Activated T-cell treated with anti-CD3 and anti-CD28 coated beads, Interleukin-2, amount 50 U/mL, for 4 hours (primary cell): ENCODE results near the gene LMX1B. TPM values are rescaled to one million over a fixed set of nuclear protein-coding genes. Genes with fewer than 3 reads are reported as not detected.
A peak's percentile ranks its signal among the peaks of the same experiment; 100 is the strongest.

ENCODE experiments used
- ATAC-seq, 2 donors: fragments of 200-7000 bp; cut with Tn5 transposase; one replicate each; pipeline ENCODE4 v1.10.0; 2021
- DNase-seq: peaks from one replicate; pipeline ENCODE4 v3.0.0-alpha.2; 2020
- H3K27me3 Mint-ChIP-seq: one replicate; pipeline ENCODE4 v1.8.0; 2021; ENCODE audit warnings: low read depth, mixed read lengths
- H3K36me3 Mint-ChIP-seq: one replicate; pipeline ENCODE4 v1.8.0; 2022; ENCODE audit warnings: mixed read lengths; ENCODE audit not compliant: insufficient read depth
- H3K4me1 Mint-ChIP-seq: one replicate; pipeline ENCODE4 v1.8.0; 2021; ENCODE audit warnings: low read depth, mixed read lengths
- H3K4me3 Mint-ChIP-seq: one replicate; pipeline ENCODE4 v1.8.0; 2021; ENCODE audit warnings: mild to moderate bottlenecking, moderate library complexity, mixed read lengths
- H3K9me3 Mint-ChIP-seq: one replicate; pipeline ENCODE4 v1.8.0; 2021; ENCODE audit warnings: mixed read lengths
- total RNA-seq, 3 donors: library from RNA; stranded (reverse); gene quantifications; one replicate each; pipeline ENCODE4 v1.2.1, GENCODE V29; 2021

Gene LMX1B
- total RNA-seq, 3 donors from 2014 or later: not detected

GRCh38 chr9:126611193-126611591 lies 2.5 kb upstream of the LMX1B start:
- ATAC-seq (no peak), DNase-seq (no peak)
- Mint-ChIP-seq H3K9me3 (no peaks in the 10 kb centered on the region), H3K4me1 (peaks cover 21% of the 10 kb centered on the region), H3K4me3 (no peak overlapping the region), H3K36me3 (no peaks in the 10 kb centered on the region), H3K27me3 (peaks cover 78% of the 10 kb centered on the region)

GRCh38 chr9:126611592-126612325 lies 2.0 kb upstream of the LMX1B start:
- ATAC-seq (peak; percentile 78 to 79), DNase-seq (peak; percentile 61)
- Mint-ChIP-seq H3K36me3 (no peaks in the 10 kb centered on the region), H3K4me3 (peak overlapping the region; percentile 64), H3K9me3 (no peaks in the 10 kb centered on the region), H3K27me3 (peaks cover 78% of the 10 kb centered on the region), H3K4me1 (peaks cover 21% of the 10 kb centered on the region)

GRCh38 chr9:126612326-126612812 lies 1.4 kb upstream of the LMX1B start:
- Mint-ChIP-seq H3K4me1 (peaks cover 24% of the 10 kb centered on the region), H3K9me3 (no peaks in the 10 kb centered on the region), H3K27me3 (peaks cover 78% of the 10 kb centered on the region), H3K4me3 (peak overlapping the region; percentile 69), H3K36me3 (no peaks in the 10 kb centered on the region)
- DNase-seq (no peak), ATAC-seq (peak in 1 of 2 donors; percentile 19)

- H3K4me1 Mint-ChIP-seq: peaks cover 25% of the 10 kb centered on the region
- no peaks in the 10 kb centered on the region for H3K9me3 Mint-ChIP-seq
- H3K4me3 Mint-ChIP-seq: peak overlapping the region; percentile 69
Observed at GRCh38 chr9:126612813-126613641, 701 bp upstream of the LMX1B start.

GRCh38 chr9:126614088-126614454 lies 343 bp downstream of the LMX1B start:
- Mint-ChIP-seq H3K27me3 (peaks cover 75% of the 10 kb centered on the region), H3K9me3 (no peaks in the 10 kb centered on the region), H3K4me1 (peaks cover 31% of the 10 kb centered on the region), H3K36me3 (no peaks in the 10 kb centered on the region), H3K4me3 (no peak overlapping the region)
- DNase-seq (no peak), ATAC-seq (no peak)

More at GRCh38 chr9:126612813-126613641, 701 bp upstream of the LMX1B start:
- peaks cover 76% of the 10 kb centered on the region for H3K27me3 Mint-ChIP-seq
- DNase-seq (no peak), ATAC-seq (no peak)
- H3K36me3 Mint-ChIP-seq: no peaks in the 10 kb centered on the region

- Mint-ChIP-seq H3K36me3 (no peaks in the 10 kb centered on the region), H3K4me1 (peaks cover 33% of the 10 kb centered on the region), H3K27me3 (peaks cover 74% of the 10 kb centered on the region), H3K9me3 (no peaks in the 10 kb centered on the region), H3K4me3 (peak overlapping the region; percentile 64)
- DNase-seq: no peak
- no peak for ATAC-seq
Observed at GRCh38 chr9:126614455-126615244, 922 bp downstream of the LMX1B start.

- peak; percentile 14 to 23 for ATAC-seq
- Mint-ChIP-seq H3K36me3 (no peaks in the 10 kb centered on the region), H3K4me1 (peaks cover 33% of the 10 kb centered on the region), H3K27me3 (peaks cover 75% of the 10 kb centered on the region), H3K9me3 (no peaks in the 10 kb centered on the region), H3K4me3 (peak overlapping the region; percentile 21)
- DNase-seq: no peak
Observed at GRCh38 chr9:126615245-126615790, 1.6 kb downstream of the LMX1B start.

GRCh38 chr9:126615791-126616447 lies 2.2 kb downstream of the LMX1B start:
- ATAC-seq (no peak), DNase-seq (no peak)
- Mint-ChIP-seq H3K4me1 (peaks cover 33% of the 10 kb centered on the region), H3K36me3 (no peaks in the 10 kb centered on the region), H3K4me3 (no peak overlapping the region), H3K9me3 (no peaks in the 10 kb centered on the region), H3K27me3 (peaks cover 75% of the 10 kb centered on the region)

- ATAC-seq: no peak
- no peaks in the 10 kb centered on the region for H3K9me3 Mint-ChIP-seq
- no peak for DNase-seq
- no peak overlapping the region for H3K4me3 Mint-ChIP-seq
- H3K27me3 Mint-ChIP-seq: peaks cover 75% of the 10 kb centered on the region
- peaks cover 28% of the 10 kb centered on the region for H3K4me1 Mint-ChIP-seq
- H3K36me3 Mint-ChIP-seq: no peaks in the 10 kb centered on the region
Observed at GRCh38 chr9:126616521-126616976, 2.8 kb downstream of the LMX1B start.

- no peaks in the 10 kb centered on the region for H3K9me3 Mint-ChIP-seq
- no peak for DNase-seq
- no peak overlapping the region for H3K4me3 Mint-ChIP-seq
- no peak for ATAC-seq
- H3K36me3 Mint-ChIP-seq: no peaks in the 10 kb centered on the region
- H3K4me1 Mint-ChIP-seq: peaks cover 22% of the 10 kb centered on the region
- H3K27me3 Mint-ChIP-seq: peaks cover 75% of the 10 kb centered on the region
Observed at GRCh38 chr9:126617003-126617822, 3.5 kb downstream of the LMX1B start.

- H3K4me3 Mint-ChIP-seq: no peak overlapping the region
- peaks cover 21% of the 10 kb centered on the region for H3K4me1 Mint-ChIP-seq
- no peaks in the 10 kb centered on the region for H3K9me3 Mint-ChIP-seq
- no peaks in the 10 kb centered on the region for H3K36me3 Mint-ChIP-seq
- peaks cover 79% of the 10 kb centered on the region for H3K27me3 Mint-ChIP-seq
- DNase-seq (no peak), ATAC-seq (no peak)
Observed at GRCh38 chr9:126617823-126618165, 4.1 kb downstream of the LMX1B start.

GRCh38 chr9:126618190-126618584 lies 4.5 kb downstream of the LMX1B start:
- ATAC-seq: no peak

More at GRCh38 chr9:126618190-126618584, 4.5 kb downstream of the LMX1B start:
- no peak for DNase-seq
- H3K36me3 Mint-ChIP-seq: no peaks in the 10 kb centered on the region
- H3K4me1 Mint-ChIP-seq: peaks cover 17% of the 10 kb centered on the region
- H3K9me3 Mint-ChIP-seq: no peaks in the 10 kb centered on the region
- H3K27me3 Mint-ChIP-seq: peaks cover 79% of the 10 kb centered on the region
- H3K4me3 Mint-ChIP-seq: no peak overlapping the region
